UCSD-AML1 (cell line): ENCODE results near the gene ZC3H12C.
"Not testable (repeated sequence)": the region's sequence is repeated elsewhere in the genome, so short reads cannot be mapped to it uniquely, and the experiment has no call there.

ENCODE experiments used
- DNase-seq: peaks from one replicate; lab custom pipeline; 2025; ENCODE audit not compliant: unreplicated experiment; lab: John Stamatoyannopoulos, UW

Gene ZC3H12C

GRCh38 chr11:110092515-110093406, at the start of gene ZC3H12C:
ZC3H12C (plus strand) TSS chr11:110093392; CDS start chr11:110093412, 20 bp downstream.
- DNase-seq: peak; percentile 86

DNA sequence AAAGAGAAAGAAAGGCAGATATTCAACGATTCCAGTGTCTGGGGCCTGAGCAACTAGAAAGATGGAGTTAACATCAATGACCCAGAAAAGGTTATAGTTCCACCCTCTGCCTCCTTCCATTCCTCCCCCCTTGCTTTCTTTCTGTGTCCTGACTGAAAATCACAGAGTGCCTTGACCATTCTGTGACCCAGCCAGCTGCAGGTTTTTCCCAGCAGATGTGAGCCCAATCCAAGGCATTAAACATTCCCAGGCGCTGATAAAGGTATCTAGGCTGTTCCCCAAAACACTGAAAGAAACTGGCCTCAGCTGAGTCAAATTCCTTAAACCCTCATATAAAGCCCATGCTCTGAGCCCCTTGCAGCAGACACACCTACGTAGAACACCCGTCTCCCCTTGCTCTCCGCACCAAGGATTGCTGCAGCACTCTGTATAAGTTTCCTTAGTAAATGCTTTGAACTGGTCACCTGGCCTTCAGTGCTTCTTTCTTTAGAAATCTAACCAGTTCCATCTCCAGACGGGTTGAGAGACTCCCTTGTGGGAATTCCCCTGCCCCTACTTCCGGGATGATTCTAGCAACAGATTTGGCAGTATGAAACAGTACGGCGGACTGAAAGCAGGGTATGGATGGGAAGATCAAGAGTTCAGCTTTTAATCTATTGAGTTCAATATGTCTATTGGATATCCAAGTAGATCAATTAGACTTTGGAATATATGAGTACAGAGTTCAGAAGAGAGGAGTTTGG, 48.8 kb upstream of the ZC3H12C start:
- DNase-seq: no peak

DNA sequence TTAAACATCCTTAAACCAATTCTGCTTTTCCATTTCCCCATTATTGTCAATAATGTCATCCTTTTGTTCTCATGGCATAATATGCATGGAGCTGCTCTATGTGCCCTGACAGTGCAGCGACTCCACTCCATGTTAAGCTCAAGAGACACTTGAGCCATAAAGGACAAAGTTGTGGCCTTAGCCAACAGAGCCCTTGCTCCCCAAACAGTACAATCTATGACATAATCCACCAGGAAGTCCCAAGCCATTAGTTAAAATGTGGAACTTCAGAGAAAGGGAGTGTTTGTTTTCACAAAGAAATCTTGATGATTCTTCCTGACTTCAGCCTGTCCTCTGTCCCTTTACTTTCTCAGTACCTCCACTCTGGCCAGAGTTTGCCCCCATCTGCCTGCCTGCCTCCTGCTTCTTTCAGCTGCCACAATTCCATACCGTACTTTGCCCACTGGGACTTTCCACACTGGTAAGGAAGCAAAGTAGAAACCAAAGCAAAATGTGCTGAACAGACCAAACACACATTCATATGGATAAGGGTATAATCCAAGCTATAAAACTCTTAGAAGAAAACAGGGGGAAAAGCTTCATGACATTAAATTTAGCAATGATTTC, 46.3 kb upstream of the ZC3H12C start:
- no peak for DNase-seq

GRCh38 chr11:110049501-110050200, 43.5 kb upstream of the ZC3H12C start:
- DNase-seq: no peak

DNA sequence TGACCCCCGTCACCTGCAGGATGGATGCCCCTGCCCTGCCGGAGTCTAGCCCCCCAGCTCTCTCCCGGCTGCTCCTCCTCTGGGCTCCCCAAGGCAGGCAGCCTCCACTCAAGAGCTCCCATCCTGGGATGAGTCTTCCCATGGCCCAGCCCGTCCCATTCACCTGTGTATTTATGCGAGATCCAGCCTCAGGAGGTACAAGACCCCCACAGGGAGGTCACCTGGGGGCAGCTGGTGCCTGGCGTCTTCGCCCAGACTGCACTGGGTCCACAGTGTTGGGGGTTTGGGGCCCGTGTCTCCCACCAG, 43.0 kb upstream of the ZC3H12C start:
- no peak for DNase-seq

DNA sequence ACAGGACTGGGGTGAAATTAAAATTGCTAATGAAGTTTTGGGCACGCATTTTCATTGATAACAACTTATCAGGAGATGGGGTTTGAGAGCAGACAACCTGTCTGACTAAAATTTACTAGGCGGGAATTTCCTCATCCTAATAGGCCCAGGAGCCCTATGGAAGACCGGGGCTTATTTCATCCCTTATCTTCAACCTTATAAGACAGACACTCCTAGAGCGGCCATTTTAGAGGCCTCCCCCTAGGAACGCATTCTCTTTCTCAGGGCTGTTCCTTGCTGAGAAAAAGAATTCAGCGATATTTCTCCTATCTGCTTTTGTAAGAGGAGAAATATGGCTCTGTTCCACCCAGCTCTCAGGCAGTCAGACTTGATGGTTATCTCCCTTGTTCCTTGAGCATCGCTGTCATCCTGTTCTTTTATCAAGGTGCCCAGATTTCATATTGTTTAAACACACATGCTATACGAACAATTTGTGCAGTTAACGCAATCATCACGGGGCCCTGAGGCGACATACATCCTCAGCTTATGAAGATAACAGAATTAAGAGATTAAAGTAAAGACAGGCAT, 39.3 kb upstream of the ZC3H12C start:
- DNase-seq: no peak

DNA sequence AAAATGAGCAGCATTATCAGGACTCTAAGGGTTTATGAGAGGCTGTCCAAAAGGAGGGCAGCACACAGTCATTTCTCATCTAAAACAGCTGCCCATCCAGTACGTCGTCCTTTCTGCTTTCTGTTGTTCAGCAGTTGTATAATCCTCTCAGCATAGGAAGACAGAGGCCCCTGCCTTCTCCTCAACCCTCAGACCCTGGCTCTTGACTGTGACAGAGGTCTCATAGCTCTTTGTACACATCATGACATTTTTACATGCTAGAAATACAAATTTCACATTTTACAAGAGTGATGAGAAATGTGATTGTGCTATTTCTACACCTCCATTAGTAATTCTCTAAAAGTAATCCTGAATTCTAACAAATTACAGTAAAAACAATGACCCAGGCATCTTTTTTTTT, 36.2 kb upstream of the ZC3H12C start:
- no peak for DNase-seq

DNA sequence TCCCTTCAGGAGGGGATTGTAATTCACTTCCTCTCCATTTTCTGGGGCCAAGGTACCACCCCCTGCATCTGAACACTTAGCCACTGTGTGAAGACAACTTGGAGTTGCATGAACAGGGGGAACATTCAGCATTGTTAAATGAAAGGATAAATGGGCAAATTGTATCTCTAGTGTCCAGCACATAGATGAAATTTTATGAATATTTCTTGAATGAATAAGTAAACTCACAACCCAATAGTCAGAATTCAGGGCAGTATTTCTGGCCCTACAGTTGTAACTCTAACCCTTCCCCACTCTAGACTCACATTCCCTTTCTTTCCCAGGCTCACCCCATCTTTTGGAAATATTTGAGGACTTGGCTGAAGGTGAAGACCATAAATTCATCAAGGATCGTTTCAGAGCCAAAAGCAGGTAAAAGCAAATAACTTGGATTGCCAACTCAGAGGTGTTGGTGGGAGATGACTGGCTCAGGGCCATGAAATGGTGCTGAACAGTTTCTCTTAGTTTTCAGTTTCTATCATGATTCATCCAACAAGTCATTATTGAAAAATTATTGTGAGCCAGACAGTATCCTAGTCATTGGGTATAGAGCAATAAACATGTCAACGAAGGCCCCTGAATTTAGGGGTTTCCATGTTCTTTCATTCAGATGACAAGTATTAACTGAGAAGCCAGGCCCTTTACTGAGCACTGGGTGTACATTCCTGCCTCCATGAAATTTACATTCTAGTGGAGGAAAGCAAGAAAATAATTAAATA, 33.3 kb upstream of the ZC3H12C start:
- DNase-seq: no peak

- no peak for DNase-seq
These were observed 31.9 kb upstream of the ZC3H12C start for GRCh38 chr11:110061296-110061695.

- DNase-seq: no peak
These were observed 30.9 kb upstream of the ZC3H12C start for GRCh38 chr11:110062247-110062646.

DNA sequence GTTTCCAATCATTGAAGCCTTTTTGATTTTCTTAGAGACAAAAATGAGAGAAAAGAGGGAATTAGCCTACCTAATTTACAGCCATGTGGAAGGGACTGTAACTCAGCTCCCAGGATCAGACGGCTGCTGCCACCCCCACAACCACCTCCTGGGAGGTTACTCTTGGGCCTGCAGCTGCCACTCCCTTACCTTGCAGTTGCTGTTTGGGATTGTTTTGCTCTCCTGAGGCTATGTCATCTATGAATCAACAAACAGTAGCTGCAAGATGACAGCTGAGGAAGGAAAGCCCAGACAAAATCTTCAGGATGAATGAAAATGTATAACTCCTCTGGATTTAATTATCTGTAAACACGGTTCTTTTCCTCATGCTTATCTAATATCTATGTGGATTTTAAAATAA, 28.0 kb upstream of the ZC3H12C start:
- DNase-seq: no peak

- DNase-seq: not testable (repeated sequence)
These were observed 25.2 kb upstream of the ZC3H12C start for GRCh38 chr11:110068001-110068400.

DNA sequence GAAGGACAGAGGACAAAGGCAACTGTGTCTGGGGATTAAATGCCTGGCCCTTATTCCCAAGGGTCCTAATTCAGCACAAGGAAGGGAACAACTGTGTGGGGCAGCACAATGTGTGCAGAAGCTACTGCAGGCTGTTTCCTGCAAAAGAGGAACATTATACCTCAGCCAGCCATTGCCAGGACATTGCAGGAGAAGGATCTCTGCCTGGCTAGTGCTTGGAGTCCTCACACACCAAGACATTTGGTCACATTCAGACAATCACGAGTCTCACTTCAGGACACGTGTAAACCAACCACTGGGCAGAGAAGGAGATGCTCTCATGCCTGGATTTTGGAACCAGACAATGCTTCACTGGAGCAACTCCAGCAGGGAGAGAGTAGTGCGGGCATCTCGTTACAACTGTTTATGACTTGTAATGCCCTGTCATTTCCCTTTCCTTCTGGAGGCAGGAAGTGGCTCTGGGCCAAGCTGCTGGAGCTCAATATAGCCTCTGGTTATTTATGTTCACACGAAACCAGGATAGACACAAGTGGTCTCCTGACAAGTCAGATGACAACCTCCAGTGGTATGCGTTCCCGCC, 23.9 kb upstream of the ZC3H12C start:
- peak; percentile 83 for DNase-seq

DNA sequence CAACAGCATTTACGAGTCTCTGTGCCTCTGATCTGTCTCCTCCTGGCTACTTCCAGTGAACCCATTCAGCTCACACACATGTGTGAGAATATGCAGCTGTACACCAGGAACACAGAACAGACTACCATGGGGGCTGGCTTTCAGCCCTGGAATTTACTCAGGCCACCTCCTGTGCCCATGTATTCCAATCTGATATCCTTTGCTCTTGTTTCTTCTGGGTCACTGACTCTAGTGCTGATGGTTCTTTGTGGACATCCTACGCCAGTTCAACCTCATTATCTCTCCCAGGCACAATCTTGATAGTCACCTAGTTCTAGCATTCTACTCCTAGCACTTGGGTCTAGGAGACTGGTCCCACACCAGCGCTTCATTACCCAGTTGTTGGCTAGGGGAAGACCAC, 23.0 kb upstream of the ZC3H12C start:
- peak; percentile 29 for DNase-seq

GRCh38 chr11:110071197-110071596, 22.0 kb upstream of the ZC3H12C start:
- no peak for DNase-seq

- no peak for DNase-seq
These were observed 20.3 kb upstream of the ZC3H12C start for GRCh38 chr11:110072930-110073329.

DNA sequence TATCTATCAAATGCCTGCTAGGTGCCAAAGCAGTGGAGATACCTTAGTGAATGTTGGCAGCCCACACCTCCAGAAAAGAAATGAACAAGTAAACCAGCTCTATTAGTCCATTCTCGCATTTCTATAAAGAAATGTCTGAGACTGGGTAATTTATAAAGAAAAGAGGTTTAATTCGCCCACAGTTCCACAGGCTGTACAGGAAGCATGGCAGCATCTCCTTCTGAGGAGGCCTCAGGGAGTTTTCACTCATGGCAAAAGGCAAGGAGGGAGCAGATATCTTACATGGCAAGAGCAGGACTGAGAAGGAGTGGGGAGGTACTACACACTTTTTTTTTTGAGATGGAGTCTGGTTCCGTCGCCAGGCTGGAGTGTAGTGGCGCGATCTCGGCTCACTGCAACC, 18.7 kb upstream of the ZC3H12C start:
- no peak for DNase-seq

DNA sequence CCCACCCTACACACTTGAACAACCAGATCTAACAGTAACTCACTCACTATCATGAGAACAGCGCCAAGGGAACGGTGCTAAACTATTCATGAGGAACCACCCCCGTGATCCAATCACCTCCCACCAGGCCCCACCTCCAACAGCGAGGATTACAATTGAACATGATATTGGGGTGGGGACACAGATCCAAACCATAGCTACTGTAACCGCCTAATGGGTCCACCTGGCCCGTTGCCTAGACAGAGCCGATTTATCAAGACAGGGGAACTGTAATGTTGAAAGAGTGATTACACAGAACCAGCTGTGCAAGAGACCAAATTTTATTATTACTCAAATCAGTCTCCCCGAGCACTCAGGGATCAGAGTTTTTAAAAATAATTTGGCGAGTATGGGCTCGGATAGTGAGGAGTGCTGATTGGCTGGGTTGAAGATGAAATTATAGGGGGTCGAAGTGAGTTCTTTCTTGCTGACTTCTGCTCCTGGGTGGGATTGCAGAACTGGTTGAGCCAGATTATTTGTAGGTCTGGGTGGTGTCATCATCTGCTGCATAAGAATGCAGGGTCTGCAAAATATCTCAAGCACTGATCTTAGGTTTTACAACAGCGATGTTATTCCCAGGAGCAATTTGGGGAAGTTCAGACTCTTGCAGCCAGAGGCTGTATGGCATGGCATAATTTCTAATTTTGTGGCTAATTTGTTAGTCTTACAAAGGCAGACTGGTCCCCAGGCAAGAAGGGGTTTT, 17.9 kb upstream of the ZC3H12C start:
- no peak for DNase-seq

DNA sequence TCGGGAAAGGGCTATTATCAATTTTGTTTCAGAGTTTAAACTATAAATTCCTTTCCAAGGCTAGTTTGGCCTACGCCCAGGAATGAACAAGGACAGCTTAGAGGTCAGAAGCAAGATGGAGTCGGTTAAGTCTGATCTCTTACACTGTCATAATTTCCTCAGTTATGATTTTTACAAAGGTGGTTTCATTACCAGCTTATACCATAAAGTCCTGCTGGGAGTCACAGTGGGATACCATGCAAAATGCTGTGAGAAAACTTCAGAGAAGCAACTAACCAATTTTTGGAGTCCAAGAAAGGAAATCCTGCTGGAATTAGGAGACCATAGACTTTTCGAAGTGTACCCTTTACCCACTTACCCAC, 17.4 kb upstream of the ZC3H12C start:
- DNase-seq: no peak
